ENCODE results near the gene CD82.

Gene CD82

GRCh38 chr11:44622721-44623258, 57.3 kb downstream of the CD82 start:
- TF ChIP-seq CTCF (IDR thresholded peaks at IDR 0.05; ENCODE audit: extremely low read depth, insufficient read depth, missing control alignments) = no peak
- in situ Hi-C loops (cut with MboI; ENCODE audit: low pct_unique_long_range_greater_than_20kb, low sequenced_read_pairs, unreplicated experiment) = loop anchor here (10.0 kb wide), 1 partner anchor 282 kb away; no protein-coding TSS in a partner anchor
- no peak for DNase-seq (ENCODE audit: low spot score)

GRCh38 chr11:44623341-44623730, 57.9 kb downstream of the CD82 start:
- in situ Hi-C loops (cut with MboI; ENCODE audit: low pct_unique_long_range_greater_than_20kb, low sequenced_read_pairs, unreplicated experiment) = loop anchor here (10.0 kb wide), 1 partner anchor 281 kb away; no protein-coding TSS in a partner anchor
- peak; percentile 16 for DNase-seq (ENCODE audit: low spot score)
- TF ChIP-seq CTCF (IDR thresholded peaks at IDR 0.05; ENCODE audit: extremely low read depth, insufficient read depth, missing control alignments) = no peak

DNA sequence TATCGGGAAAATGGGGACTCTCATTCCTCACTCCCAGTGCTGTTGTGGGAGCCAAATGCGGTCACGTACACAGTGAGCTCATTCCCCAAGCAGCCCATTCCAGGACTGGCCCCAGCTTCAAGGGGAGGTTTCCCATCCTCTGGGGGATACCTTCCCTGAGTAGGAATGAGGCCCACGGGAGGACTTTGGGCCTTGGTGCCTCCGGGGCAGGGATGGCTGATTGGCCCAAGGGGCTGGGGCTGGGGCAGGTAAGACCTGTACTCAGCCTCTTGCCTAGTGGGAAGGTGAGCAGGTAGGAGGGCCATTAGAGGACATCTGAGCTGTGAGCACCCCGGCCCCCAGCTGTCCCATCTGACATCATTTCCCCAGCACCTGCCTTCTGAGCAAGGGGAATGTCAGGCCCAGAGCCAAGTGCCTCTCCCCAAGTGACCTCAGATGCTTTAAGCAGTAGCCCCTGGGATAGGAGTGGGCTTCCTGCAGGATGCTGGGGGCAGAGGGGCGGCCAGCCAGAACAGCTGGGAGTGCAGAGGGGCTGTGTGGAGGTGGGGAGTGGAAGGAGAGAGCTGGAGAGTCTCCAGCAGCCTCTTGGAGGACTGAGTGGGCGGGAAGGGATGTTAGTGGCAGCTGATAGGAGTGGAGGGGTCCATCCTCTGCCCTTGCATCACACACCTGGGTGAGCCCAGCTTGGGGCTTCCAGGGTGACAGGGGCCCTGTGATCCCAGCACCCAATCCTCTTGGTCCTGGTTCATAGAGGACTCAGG, 58.4 kb downstream of the CD82 start:
- no peak for TF ChIP-seq CTCF (IDR thresholded peaks at IDR 0.05; ENCODE audit: extremely low read depth, insufficient read depth, missing control alignments)
- in situ Hi-C loops (cut with MboI; ENCODE audit: low pct_unique_long_range_greater_than_20kb, low sequenced_read_pairs, unreplicated experiment) = loop anchor here (10.0 kb wide), 1 partner anchor 281 kb away; no protein-coding TSS in a partner anchor
- DNase-seq (ENCODE audit: low spot score) = peak; percentile 17

DNA sequence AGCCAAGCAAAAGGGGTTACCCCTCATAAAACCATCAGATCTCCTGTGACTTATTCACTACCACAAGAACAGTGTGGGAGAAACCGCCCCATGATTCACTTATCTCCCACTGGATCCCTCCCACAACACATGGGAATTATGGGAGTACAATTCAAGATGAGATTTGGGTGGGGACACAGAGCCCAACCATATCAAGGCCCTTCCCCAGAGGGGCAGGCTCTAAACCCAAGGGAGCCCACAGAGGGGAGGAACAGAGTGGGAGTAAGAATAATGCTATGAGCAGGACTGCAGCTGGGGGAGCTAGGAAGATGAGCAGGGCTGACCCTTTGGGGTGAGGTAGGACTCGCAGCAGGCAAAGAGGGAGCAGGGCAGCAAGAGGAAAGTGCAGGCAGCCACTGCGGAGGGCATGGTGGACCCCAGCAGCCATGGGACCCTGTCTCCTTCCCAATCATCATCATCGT, 59.3 kb downstream of the CD82 start:
- DNase-seq (ENCODE audit: low spot score) = no peak
- in situ Hi-C loops (cut with MboI; ENCODE audit: low pct_unique_long_range_greater_than_20kb, low sequenced_read_pairs, unreplicated experiment) = loop anchor here (10.0 kb wide), 1 partner anchor 280 kb away; no protein-coding TSS in a partner anchor
- no peak for TF ChIP-seq CTCF (IDR thresholded peaks at IDR 0.05; ENCODE audit: extremely low read depth, insufficient read depth, missing control alignments)

GRCh38 chr11:44625759-44626523, 60.5 kb downstream of the CD82 start:
- no peak for DNase-seq (ENCODE audit: low spot score)
- TF ChIP-seq CTCF (IDR thresholded peaks at IDR 0.05; ENCODE audit: extremely low read depth, insufficient read depth, missing control alignments) = no peak
- in situ Hi-C loops (cut with MboI; ENCODE audit: low pct_unique_long_range_greater_than_20kb, low sequenced_read_pairs, unreplicated experiment) = loop anchor here (10.0 kb wide), 1 partner anchor 279 kb away; no protein-coding TSS in a partner anchor

- DNase-seq (ENCODE audit: low spot score) = no peak
Observed at GRCh38 chr11:44626645-44627044, 61.2 kb downstream of the CD82 start.

More at GRCh38 chr11:44626645-44627044, 61.2 kb downstream of the CD82 start:
- in situ Hi-C loops (cut with MboI; ENCODE audit: low pct_unique_long_range_greater_than_20kb, low sequenced_read_pairs, unreplicated experiment) = loop anchor here (10.0 kb wide), 1 partner anchor 278 kb away; no protein-coding TSS in a partner anchor
- TF ChIP-seq CTCF (IDR thresholded peaks at IDR 0.05; ENCODE audit: extremely low read depth, insufficient read depth, missing control alignments) = no peak

Data from GM13977 (cell line).